ENCODE results near the gene PIGR. TPM values are rescaled to one million over a fixed set of nuclear protein-coding genes. Genes with fewer than 3 reads are reported as not detected.

Gene PIGR
- total and polyA plus RNA-seq, 2 experiments from 2014 or later, result not detected

DNA sequence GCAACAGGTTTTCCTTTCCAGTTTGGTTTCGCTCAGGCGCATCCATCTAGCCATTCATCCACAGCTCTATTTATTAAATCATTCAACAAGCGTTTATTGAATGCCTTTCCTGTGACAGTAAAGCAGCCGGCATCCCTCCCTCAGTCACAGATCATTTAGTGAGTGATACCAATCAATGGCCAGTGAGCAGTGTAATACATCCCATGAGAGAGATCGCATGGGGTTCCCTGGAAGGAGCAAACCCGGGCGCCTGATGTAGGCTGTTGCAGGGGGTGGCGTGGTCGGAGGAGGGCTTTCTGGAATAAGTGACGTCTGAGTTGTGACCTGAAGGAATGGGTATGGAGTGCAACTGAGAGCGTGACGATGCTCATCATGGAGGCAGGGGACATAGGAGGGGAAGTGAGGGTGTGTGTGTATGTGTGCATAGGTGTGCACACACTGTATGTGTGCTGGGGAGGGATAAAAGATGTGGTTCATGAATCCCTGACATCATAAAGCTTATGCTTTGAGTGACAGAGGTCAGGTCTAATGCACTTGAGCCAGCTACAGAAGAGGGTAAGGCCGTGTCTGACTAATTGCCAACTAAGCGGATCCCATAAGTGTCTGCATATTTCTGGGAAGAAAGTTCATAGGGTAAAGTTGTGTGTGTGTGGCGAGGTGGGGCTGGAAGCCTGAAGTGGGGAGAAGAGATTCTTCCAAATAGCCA lies 31.1 kb downstream of the PIGR start:
- DNase-seq (ENCODE audit: low read depth in 1 of 2, low spot score in 1 of 2), result no peak
- H3K27me3 ChIP-seq, result peaks cover 52% of the 10 kb centered on the region
- no peaks in the 10 kb centered on the region for H3K9me3 ChIP-seq (ENCODE audit: low read depth)
- TF ChIP-seq, protein P1, sequence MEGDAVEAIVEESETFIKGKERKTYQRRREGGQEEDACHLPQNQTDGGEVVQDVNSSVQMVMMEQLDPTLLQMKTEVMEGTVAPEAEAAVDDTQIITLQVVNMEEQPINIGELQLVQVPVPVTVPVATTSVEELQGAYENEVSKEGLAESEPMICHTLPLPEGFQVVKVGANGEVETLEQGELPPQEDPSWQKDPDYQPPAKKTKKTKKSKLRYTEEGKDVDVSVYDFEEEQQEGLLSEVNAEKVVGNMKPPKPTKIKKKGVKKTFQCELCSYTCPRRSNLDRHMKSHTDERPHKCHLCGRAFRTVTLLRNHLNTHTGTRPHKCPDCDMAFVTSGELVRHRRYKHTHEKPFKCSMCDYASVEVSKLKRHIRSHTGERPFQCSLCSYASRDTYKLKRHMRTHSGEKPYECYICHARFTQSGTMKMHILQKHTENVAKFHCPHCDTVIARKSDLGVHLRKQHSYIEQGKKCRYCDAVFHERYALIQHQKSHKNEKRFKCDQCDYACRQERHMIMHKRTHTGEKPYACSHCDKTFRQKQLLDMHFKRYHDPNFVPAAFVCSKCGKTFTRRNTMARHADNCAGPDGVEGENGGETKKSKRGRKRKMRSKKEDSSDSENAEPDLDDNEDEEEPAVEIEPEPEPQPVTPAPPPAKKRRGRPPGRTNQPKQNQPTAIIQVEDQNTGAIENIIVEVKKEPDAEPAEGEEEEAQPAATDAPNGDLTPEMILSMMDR (IDR thresholded peaks at IDR 0.05; ENCODE audit: low read depth, low read length), result no peak
- no peak overlapping the region for H3K4me3 ChIP-seq
- H3K4me1 ChIP-seq (ENCODE audit: low read depth), result no peaks in the 10 kb centered on the region
- H3K27ac ChIP-seq, result no peak overlapping the region
- no peaks in the 10 kb centered on the region for H3K36me3 ChIP-seq

DNA sequence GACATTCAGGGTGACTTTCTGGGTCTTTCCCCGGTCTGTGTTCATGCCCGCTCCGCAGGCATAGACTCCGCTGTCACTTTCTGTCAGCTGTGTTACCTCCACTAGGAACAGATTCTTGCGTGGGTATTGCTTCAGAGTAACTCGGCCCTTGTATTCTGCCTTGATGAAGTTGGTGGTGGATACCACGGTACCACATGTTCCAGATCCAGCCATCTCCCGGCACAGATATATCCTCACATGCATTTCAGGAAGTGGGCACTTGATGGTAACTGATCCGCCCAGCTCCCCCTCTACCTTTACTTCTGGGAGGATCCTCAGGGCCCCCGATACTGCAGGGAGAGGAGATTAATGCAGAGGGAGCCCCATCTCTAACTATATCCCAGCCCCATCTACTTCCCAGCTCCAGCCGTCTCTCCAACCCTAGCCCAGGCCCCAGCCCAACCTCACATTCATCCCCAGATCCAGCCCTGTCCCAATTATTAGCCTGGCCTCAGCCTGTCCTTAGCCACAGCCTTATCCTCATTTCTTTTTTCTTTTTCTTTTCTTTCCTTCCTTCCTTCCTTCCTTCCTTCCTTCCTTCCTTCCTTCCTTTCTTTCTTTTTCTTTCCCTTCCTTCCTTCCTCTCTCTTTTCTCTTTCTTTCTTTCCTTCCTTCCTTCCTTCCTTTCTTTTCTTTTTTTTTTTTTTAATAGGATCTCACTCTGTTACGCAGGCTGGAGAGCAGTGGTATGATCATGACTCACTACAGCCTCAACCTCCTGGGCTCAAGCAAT lies 32.3 kb downstream of the PIGR start:
- Histone ChIP-seq H3K4me3 (no peak overlapping the region), H3K27me3 (peaks cover 64% of the 10 kb centered on the region)
- DNase-seq (ENCODE audit: low read depth in 1 of 2, low spot score in 1 of 2), result no peak

DNA sequence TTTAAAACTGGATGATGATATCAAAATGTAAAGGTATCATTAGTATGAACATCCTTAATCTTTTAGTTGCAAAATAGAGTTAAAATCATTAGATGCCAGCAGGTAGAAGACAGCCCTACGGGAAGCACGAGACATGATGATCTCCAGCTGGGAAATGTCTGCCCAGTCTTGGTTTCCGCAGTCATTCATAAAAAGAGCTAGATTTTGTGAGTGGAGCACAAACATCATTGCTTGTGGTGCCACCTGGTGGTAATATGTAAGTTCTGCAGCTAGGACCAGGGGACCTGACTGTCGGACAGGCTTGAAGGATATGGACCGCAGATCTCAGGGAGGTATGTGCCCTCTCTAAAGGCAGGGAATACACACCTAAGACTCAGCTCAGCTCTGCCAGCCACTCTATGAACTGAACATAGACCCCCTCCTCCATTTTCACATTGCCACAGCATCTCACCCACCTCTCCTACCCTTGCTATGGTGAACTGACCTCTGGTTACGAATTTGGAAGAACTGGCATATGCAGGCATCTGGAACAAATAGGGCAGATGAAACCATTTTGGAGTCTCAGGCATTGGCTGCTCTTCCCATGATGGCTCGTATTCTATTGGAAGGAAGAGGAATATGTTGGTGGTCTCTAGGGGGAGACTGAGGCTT lies 33.7 kb downstream of the PIGR start:
- Histone ChIP-seq H3K27me3 (peaks cover 76% of the 10 kb centered on the region), H3K4me1 (ENCODE audit: low read depth) (no peaks in the 10 kb centered on the region), H3K4me3 (no peak overlapping the region), H3K27ac (no peak overlapping the region), H3K9me3 (ENCODE audit: low read depth) (no peaks in the 10 kb centered on the region), H3K36me3 (no peaks in the 10 kb centered on the region)
- TF ChIP-seq, protein P1 (IDR thresholded peaks at IDR 0.05; ENCODE audit: low read depth, low read length), result peak; percentile 72
- peak; percentile 85 to 86 for DNase-seq (ENCODE audit: low read depth in 1 of 2, low spot score in 1 of 2)

More for the DNA sequence above, 32.3 kb downstream of the PIGR start:
- no peak overlapping the region for H3K27ac ChIP-seq
- H3K9me3 ChIP-seq (ENCODE audit: low read depth), result no peaks in the 10 kb centered on the region
- TF ChIP-seq, protein P1 (IDR thresholded peaks at IDR 0.05; ENCODE audit: low read depth, low read length), result no peak
- no peaks in the 10 kb centered on the region for H3K4me1 ChIP-seq (ENCODE audit: low read depth)
- no peaks in the 10 kb centered on the region for H3K36me3 ChIP-seq

DNA sequence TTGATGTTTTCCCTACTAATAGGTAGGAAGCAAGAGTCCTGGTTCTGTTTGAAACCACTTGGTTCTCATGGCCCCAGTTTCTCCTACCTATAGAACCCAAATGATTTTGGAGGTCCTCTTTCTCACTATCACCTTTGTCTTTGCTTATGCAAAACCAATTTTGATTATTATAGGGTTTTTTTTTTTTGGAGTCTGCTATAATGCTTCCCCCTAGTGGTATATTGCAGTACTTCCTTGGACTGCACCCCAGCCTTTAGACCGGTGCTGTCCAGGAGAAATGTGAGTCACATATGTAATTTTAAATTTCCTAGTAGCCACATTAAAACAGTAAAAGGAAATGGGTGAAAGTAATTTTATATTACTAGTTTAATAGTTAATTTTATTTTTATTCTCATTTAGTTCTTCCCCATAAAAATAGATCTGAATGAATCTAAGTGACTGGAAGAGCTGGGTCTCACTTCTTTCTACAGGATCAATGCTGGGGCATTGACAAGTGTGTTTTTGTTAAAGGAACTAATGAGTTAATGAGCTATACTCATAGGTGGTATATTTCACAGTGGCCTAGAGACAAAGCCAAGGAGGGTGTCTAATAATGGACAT lies 35.1 kb downstream of the PIGR start:
- peaks cover 69% of the 10 kb centered on the region for H3K27me3 ChIP-seq
- H3K36me3 ChIP-seq, result no peaks in the 10 kb centered on the region
- DNase-seq (ENCODE audit: low read depth in 1 of 2, low spot score in 1 of 2), result peak; percentile 69 to 82
- no peaks in the 10 kb centered on the region for H3K4me1 ChIP-seq (ENCODE audit: low read depth)
- TF ChIP-seq, protein P1 (IDR thresholded peaks at IDR 0.05; ENCODE audit: low read depth, low read length), result peak; percentile 77
- no peak overlapping the region for H3K4me3 ChIP-seq
- no peaks in the 10 kb centered on the region for H3K9me3 ChIP-seq (ENCODE audit: low read depth)
- no peak overlapping the region for H3K27ac ChIP-seq

DNA sequence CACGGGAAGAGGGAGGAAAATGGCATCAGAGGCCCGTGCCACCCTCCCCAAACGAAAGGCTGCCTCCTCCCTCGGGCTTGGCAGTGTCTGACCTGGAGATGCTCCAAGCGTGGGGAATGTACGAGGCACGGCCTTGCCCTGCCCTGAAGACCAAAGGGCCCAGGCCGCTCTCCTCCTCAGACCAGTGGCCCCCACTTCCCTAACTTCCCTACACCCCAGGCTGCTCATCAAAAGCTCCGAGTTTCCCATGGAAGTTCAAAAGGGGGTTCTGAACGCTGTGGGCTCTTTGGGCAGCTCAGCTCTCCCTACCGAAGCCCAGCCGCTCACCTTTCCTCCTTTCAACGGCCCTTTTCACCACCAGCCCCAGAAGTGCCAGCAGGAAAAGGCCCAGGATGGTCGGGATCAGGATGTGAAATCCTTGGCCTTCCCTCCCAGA lies 36.4 kb downstream of the PIGR start:
- peaks cover 58% of the 10 kb centered on the region for H3K27me3 ChIP-seq
- H3K4me1 ChIP-seq (ENCODE audit: low read depth), result no peaks in the 10 kb centered on the region
- TF ChIP-seq, protein P1 (IDR thresholded peaks at IDR 0.05; ENCODE audit: low read depth, low read length), result no peak
- DNase-seq (ENCODE audit: low read depth in 1 of 2, low spot score in 1 of 2), result no peak
- H3K27ac ChIP-seq, result no peak overlapping the region
- no peaks in the 10 kb centered on the region for H3K9me3 ChIP-seq (ENCODE audit: low read depth)
- peak overlapping the region; percentile 58 for H3K4me3 ChIP-seq
- no peaks in the 10 kb centered on the region for H3K36me3 ChIP-seq

All from cardiac muscle cell (in vitro differentiated cells and primary cell).